T-helper 17 cell (primary cell): ENCODE data around the gene KSR2. TPM values are rescaled to one million over a fixed set of nuclear protein-coding genes. Genes with fewer than 3 reads are reported as not detected.

Experiments used
- ATAC-seq: fragments of 150-1000 bp; cut with Tn5 transposase; 2 replicates; pipeline ENCODE4 v1.10.0; 2021; ENCODE audit warnings: mild to moderate bottlenecking, moderate library complexity
- DNase-seq, 3 donors: peaks; one replicate each; pipeline versions ENCODE4 v3.0.0 to v3.0.0-alpha.2; 2020 to 2021
- H3K9me3 ChIP-seq: one replicate; pipeline ENCODE4 v1.7.0; 2013; ENCODE audit warnings: low read length, mild to moderate bottlenecking; ENCODE audit not compliant: control insufficient read depth, poor library complexity, severe bottlenecking
- H3K27ac Mint-ChIP-seq: one replicate; pipeline ENCODE4 v1.8.0; 2022; ENCODE audit warnings: mild to moderate bottlenecking, moderate library complexity, mixed read lengths
- H3K27me3 Mint-ChIP-seq: one replicate; pipeline ENCODE4 v1.8.0; 2022; ENCODE audit warnings: mixed read lengths
- H3K36me3 Mint-ChIP-seq: one replicate; pipeline ENCODE4 v1.8.0; 2022; ENCODE audit warnings: low read depth, mixed read lengths
- H3K4me1 Mint-ChIP-seq: one replicate; pipeline ENCODE4 v1.8.0; 2022; ENCODE audit warnings: mild to moderate bottlenecking, mixed read lengths
- H3K4me3 Mint-ChIP-seq: one replicate; pipeline ENCODE4 v1.8.0; 2022; ENCODE audit warnings: mild to moderate bottlenecking, moderate library complexity, mixed read lengths
- total RNA-seq, 4 donors: library from RNA in 2 of 4; stranded (reverse) in 2 of 4; gene quantifications; one replicate each; pipeline ENCODE4 v1.2.3 and lab custom pipeline; 2022 to 2026

The KSR2 gene
- total RNA-seq, 2 donors from 2014 or later = 0.05 to 0.10 TPM

DNA sequence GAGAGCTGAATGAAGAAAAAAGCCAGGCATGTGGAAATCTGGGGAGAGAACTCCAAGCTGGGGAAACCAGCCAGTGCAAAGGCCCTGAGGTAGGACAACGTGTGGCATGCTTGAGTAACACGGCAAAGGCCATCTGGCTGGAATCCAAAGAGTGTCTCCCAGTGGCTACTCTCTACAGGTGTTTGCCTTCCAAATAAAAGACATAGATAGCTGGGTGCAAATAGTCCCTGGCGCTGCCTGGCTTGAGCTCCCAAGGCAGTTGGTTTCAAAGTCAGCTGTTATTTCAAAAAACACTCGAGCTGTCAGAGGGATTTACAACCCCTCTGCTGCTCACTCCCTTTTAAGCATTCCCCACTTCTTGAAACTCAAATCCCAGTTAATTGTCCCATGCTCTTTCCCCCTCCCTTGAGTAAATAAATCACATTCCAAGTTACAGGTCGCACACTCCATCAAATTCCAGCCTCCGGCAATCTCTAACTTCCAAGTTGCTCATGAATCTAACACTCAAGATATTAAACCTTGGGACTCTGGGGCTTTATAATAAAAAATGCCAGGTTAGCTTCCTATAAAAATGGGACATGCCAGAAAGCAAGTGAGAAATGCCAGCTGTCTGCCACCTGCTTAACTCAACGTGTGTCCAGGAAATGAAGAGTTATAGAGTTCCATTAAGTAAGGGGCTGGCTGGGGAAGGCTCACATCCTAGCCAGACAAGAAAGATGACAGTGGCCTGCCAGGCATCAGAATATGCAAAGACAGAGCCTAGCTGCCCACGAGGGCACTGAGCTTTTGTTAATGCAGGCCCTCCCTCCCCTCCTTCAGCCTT is 473.7 kb downstream of the KSR2 start:
- no peak overlapping the region for H3K27ac Mint-ChIP-seq
- H3K27me3 Mint-ChIP-seq = no peaks in the 10 kb centered on the region
- no peak overlapping the region for H3K4me3 Mint-ChIP-seq
- no peaks in the 10 kb centered on the region for H3K9me3 ChIP-seq
- no peak for ATAC-seq
- H3K4me1 Mint-ChIP-seq = no peaks in the 10 kb centered on the region
- no peak for DNase-seq
- H3K36me3 Mint-ChIP-seq = no peaks in the 10 kb centered on the region

DNA sequence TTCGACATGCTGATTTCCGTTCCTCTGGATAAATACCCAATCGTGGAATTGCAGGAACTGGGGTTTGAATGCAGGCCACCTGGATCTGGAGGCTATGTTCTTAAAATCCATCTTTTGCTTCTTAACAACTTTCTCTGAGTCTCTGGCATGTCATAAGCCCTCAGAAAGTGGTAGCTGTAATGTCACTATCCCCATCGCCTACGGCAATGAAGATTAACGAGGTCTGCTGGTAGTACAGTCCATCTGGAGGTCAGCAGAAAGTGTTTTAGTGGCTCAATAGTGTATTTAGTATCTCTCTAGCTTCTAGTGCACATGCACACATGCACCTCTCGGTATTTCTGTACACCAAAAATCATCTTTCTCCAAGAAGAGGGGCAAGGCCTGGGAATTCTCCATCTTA is 477.1 kb downstream of the KSR2 start:
- H3K27me3 Mint-ChIP-seq = no peaks in the 10 kb centered on the region
- no peak overlapping the region for H3K27ac Mint-ChIP-seq
- no peak for DNase-seq
- no peak overlapping the region for H3K4me3 Mint-ChIP-seq
- no peaks in the 10 kb centered on the region for H3K36me3 Mint-ChIP-seq
- ATAC-seq = no peak
- H3K4me1 Mint-ChIP-seq = no peaks in the 10 kb centered on the region
- H3K9me3 ChIP-seq = no peaks in the 10 kb centered on the region

DNA sequence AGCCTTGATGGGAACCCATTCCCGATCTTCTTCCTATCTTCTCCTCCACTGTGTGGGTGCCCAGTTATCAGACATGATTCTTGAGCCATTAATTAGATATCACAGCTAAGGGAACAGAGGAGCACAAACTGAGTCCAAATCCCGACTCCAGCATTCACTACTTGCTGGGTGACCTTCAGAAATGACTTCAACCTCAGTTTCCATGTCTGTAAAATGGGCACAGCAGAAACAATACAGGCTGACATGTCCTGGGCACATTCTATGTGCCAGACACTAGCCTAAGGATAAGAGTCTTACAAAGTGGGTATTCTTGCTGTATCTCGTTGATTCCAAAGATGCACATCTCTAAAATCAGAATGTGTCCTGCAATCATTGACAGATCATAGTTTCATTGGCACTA is 478.7 kb downstream of the KSR2 start:
- no peak overlapping the region for H3K27ac Mint-ChIP-seq
- no peaks in the 10 kb centered on the region for H3K9me3 ChIP-seq
- no peaks in the 10 kb centered on the region for H3K4me1 Mint-ChIP-seq
- no peak overlapping the region for H3K4me3 Mint-ChIP-seq
- ATAC-seq = no peak
- H3K27me3 Mint-ChIP-seq = no peaks in the 10 kb centered on the region
- DNase-seq = no peak
- H3K36me3 Mint-ChIP-seq = no peaks in the 10 kb centered on the region

DNA sequence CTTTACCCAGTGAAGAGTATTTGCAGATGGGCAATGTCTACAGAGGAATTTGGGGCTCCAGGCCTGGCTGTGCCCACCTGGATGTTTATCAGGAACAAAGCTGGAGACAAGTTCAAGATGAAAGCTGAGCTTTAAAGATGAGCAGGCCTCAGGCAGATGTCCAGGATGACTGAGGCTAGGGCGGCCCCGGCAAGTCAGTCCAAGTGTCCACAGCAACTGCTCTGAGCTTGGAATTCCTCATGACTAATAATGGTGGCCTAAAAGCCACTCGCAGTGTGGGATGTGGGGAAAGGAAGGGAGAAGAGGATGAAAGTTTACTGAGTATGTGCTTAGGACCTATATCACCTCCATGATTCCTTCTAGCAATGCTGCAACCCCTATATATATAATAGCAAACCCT is 479.1 kb downstream of the KSR2 start:
- no peak overlapping the region for H3K27ac Mint-ChIP-seq
- no peaks in the 10 kb centered on the region for H3K4me1 Mint-ChIP-seq
- ATAC-seq (no peak), DNase-seq (no peak)
- no peak overlapping the region for H3K4me3 Mint-ChIP-seq
- H3K36me3 Mint-ChIP-seq = no peaks in the 10 kb centered on the region
- no peaks in the 10 kb centered on the region for H3K27me3 Mint-ChIP-seq
- no peaks in the 10 kb centered on the region for H3K9me3 ChIP-seq

DNA sequence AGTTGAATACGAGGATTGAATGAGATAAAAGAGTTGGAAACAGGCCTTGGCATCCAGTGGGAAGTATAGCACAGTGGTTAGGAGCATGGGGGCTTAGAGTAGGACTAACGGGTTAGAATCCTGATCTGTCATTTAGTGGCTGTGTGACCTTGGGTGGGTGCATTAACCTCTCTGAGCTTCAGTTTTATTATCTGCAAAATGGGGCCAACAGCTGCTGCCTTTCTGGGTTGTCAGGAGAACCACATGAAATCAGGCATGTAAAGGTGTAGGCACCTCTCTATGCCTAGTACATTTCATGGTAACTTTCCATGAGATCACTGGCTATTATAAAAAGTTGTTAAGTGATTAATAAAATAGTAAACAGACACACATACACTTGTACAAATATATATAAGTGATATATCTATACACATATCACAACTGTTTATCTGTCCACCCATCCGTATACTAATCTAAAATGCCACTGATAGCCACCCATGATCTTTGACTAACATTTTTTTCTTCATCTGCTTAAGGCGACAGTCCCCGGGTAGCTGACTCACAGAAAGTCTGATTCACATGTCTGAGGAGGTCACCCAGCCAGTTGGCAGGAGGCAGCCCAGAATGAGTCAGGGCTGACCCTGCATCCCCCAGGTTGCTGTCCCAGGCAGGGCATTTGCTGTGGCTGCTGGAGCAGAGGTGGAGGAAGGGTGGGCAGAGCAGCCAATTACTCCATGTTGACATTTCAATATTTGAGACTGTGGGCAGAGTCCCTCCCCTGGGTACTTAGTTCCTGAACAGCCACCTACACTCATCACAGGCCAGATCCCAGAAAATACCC is 481.7 kb downstream of the KSR2 start:
- no peak for ATAC-seq
- H3K9me3 ChIP-seq = peaks cover under 1% of the 10 kb centered on the region
- Mint-ChIP-seq H3K36me3 (no peaks in the 10 kb centered on the region), H3K4me3 (no peak overlapping the region), H3K27ac (no peak overlapping the region), H3K27me3 (no peaks in the 10 kb centered on the region), H3K4me1 (no peaks in the 10 kb centered on the region)
- DNase-seq = no peak

GRCh38 chr12:117485984-117486839 is 482.6 kb downstream of the KSR2 start:
- H3K4me1 Mint-ChIP-seq = no peaks in the 10 kb centered on the region
- peaks cover 4% of the 10 kb centered on the region for H3K9me3 ChIP-seq
- H3K27me3 Mint-ChIP-seq = no peaks in the 10 kb centered on the region
- no peaks in the 10 kb centered on the region for H3K36me3 Mint-ChIP-seq
- DNase-seq (no peak), ATAC-seq (no peak)
- H3K27ac Mint-ChIP-seq = no peak overlapping the region
- no peak overlapping the region for H3K4me3 Mint-ChIP-seq

DNA sequence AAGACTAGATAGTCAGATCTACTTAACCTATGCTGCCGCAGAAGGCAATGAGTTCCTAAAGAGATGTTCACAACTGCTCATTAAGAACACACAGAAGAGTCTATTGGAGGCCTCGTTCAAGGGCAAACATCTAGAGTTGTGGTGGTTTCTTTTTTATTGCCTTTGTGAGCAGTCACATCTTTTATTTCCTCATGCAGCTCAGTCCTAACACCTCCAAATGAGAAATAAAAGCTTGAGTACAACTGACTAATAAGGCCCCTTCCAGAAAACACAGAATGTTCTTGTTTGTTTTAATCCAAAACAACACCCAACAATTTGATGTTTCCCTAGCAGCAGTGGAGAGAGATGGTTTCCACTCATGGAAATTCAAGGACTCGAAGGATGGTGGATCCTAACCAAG is 483.9 kb downstream of the KSR2 start:
- DNase-seq = no peak
- Mint-ChIP-seq H3K4me3 (no peak overlapping the region), H3K36me3 (no peaks in the 10 kb centered on the region), H3K4me1 (no peaks in the 10 kb centered on the region), H3K27me3 (no peaks in the 10 kb centered on the region), H3K27ac (no peak overlapping the region)
- H3K9me3 ChIP-seq = peaks cover 4% of the 10 kb centered on the region
- no peak for ATAC-seq

GRCh38 chr12:117483501-117483900 is 485.3 kb downstream of the KSR2 start:
- no peak for ATAC-seq
- Mint-ChIP-seq H3K27me3 (no peaks in the 10 kb centered on the region), H3K27ac (no peak overlapping the region), H3K4me3 (no peak overlapping the region), H3K4me1 (no peaks in the 10 kb centered on the region), H3K36me3 (no peaks in the 10 kb centered on the region)
- no peak for DNase-seq
- peaks cover 4% of the 10 kb centered on the region for H3K9me3 ChIP-seq

- Mint-ChIP-seq H3K36me3 (no peaks in the 10 kb centered on the region), H3K27ac (no peak overlapping the region)
Observed at GRCh38 chr12:117481470-117481869, 487.3 kb downstream of the KSR2 start.

DNA sequence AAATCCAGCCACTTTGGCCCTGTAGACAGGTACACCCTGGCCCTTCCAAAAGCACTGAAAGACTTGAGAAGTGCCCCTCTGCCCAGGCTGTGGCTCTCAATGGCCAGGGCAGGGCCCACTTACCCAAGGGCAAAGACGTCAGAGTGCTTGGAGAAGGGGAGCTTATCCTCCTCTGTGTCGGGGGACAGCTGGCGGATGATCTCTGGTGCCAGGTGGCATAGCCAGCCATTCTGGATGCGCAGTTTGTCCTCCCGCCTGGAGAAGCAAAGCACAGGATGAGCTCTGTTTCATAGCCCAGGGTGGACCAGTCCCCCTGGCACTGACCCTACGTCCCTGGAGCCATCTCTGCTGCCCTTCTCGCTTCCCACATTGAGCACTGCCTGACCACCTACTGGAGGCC is 492.4 kb downstream of the KSR2 start:
- ATAC-seq = no peak
- H3K36me3 Mint-ChIP-seq = no peaks in the 10 kb centered on the region
- H3K9me3 ChIP-seq = no peaks in the 10 kb centered on the region
- H3K4me3 Mint-ChIP-seq = no peak overlapping the region
- no peak for DNase-seq
- H3K27ac Mint-ChIP-seq = no peak overlapping the region
- H3K27me3 Mint-ChIP-seq = no peaks in the 10 kb centered on the region
- H3K4me1 Mint-ChIP-seq = no peaks in the 10 kb centered on the region

More at GRCh38 chr12:117481470-117481869, 487.3 kb downstream of the KSR2 start:
- H3K9me3 ChIP-seq = peaks cover 4% of the 10 kb centered on the region
- DNase-seq (no peak), ATAC-seq (no peak)
- no peak overlapping the region for H3K4me3 Mint-ChIP-seq
- no peaks in the 10 kb centered on the region for H3K4me1 Mint-ChIP-seq
- no peaks in the 10 kb centered on the region for H3K27me3 Mint-ChIP-seq

DNA sequence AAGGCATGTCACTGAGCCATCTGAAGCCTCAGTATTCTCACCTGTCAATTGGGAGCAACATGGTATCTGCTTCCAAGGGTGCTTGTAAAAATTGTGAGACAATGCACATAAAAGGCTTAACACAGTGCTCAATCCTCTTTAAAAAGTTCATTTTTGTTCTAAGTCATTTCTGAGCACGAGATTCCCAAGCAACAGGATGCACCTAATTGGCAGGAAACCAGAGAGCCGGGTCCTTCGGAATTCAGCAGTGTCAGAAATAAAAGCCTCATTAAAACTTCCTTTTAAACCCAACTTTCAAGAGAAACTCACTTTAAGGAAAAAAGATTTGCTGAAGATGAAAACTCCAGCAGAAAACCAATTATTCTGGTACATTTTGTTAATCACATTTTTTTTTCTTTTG is 494.9 kb downstream of the KSR2 start:
- H3K36me3 Mint-ChIP-seq = no peaks in the 10 kb centered on the region
- ATAC-seq (no peak), DNase-seq (no peak)
- H3K9me3 ChIP-seq = peaks cover 4% of the 10 kb centered on the region
- H3K27ac Mint-ChIP-seq = no peak overlapping the region
- no peaks in the 10 kb centered on the region for H3K4me1 Mint-ChIP-seq
- H3K4me3 Mint-ChIP-seq = no peak overlapping the region
- H3K27me3 Mint-ChIP-seq = no peaks in the 10 kb centered on the region

- Mint-ChIP-seq H3K4me3 (no peak overlapping the region), H3K36me3 (no peaks in the 10 kb centered on the region), H3K27me3 (no peaks in the 10 kb centered on the region), H3K4me1 (no peaks in the 10 kb centered on the region), H3K27ac (no peak overlapping the region)
- DNase-seq (no peak), ATAC-seq (no peak)
- peaks cover 4% of the 10 kb centered on the region for H3K9me3 ChIP-seq
Observed at GRCh38 chr12:117472983-117473382, 495.8 kb downstream of the KSR2 start.

DNA sequence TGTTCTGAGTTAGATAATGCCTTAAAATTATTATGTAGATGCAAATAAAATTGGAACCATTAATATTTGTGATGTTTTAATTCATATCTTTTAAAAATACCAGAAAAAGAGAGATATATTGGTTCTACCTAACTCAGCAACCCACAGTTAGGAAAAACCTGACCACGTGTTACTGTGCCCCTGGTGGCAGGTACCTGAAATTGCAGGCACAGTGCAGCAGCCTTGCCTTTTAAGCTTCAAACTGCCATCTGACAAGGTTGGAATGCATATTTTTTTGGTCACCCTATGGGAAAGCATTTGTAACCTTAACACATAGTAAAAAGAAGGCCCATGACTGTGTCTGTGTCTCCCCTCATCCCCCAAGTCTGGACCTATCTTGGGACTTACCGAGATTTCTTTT is 498.0 kb downstream of the KSR2 start:
- H3K4me3 Mint-ChIP-seq = no peak overlapping the region
- no peak overlapping the region for H3K27ac Mint-ChIP-seq
- ATAC-seq (no peak), DNase-seq (no peak)
- no peaks in the 10 kb centered on the region for H3K27me3 Mint-ChIP-seq
- peaks cover 4% of the 10 kb centered on the region for H3K9me3 ChIP-seq
- no peaks in the 10 kb centered on the region for H3K4me1 Mint-ChIP-seq
- no peaks in the 10 kb centered on the region for H3K36me3 Mint-ChIP-seq
